ENCODE measurements around the gene VPS4B. TPM values are rescaled to one million over a fixed set of nuclear protein-coding genes. Genes with fewer than 3 reads are reported as not detected.
A peak's percentile ranks its signal among the peaks of the same experiment; 100 is the strongest.

The VPS4B gene
- total RNA-seq, 1 donor from 2014 or later: 41.4 TPM

- no peaks in the 10 kb centered on the region for H3K4me1 Mint-ChIP-seq
- H3K36me3 Mint-ChIP-seq: peaks cover 25% of the 10 kb centered on the region
- no peaks in the 10 kb centered on the region for H3K9me3 Mint-ChIP-seq
- no peak overlapping the region for H3K4me3 Mint-ChIP-seq
- H3K27me3 Mint-ChIP-seq (ENCODE audit: low read depth): no peaks in the 10 kb centered on the region
- H3K27ac Mint-ChIP-seq: no peak overlapping the region
- TF ChIP-seq CTCF (IDR thresholded peaks at IDR 0.05; ENCODE audit: unreplicated experiment): no peak
- no peak for DNase-seq (ENCODE audit: low spot score in 2 of 2, unreplicated experiment in 2 of 2)
Measured at GRCh38 chr18:63397349-63397748, 24.9 kb downstream of the VPS4B start.

- DNase-seq (ENCODE audit: low spot score in 2 of 2, unreplicated experiment in 2 of 2): no peak
- Mint-ChIP-seq H3K36me3 (peaks cover 28% of the 10 kb centered on the region), H3K27me3 (ENCODE audit: low read depth) (no peaks in the 10 kb centered on the region), H3K9me3 (no peaks in the 10 kb centered on the region), H3K27ac (no peak overlapping the region), H3K4me1 (no peaks in the 10 kb centered on the region), H3K4me3 (no peak overlapping the region)
- TF ChIP-seq CTCF (IDR thresholded peaks at IDR 0.05; ENCODE audit: unreplicated experiment): no peak
Measured at GRCh38 chr18:63395503-63395902, 26.8 kb downstream of the VPS4B start.

GRCh38 chr18:63394954-63395353, 27.3 kb downstream of the VPS4B start:
- peaks cover 24% of the 10 kb centered on the region for H3K36me3 Mint-ChIP-seq
- no peaks in the 10 kb centered on the region for H3K4me1 Mint-ChIP-seq
- no peak overlapping the region for H3K4me3 Mint-ChIP-seq
- DNase-seq (ENCODE audit: low spot score in 2 of 2, unreplicated experiment in 2 of 2): no peak
- no peak overlapping the region for H3K27ac Mint-ChIP-seq
- no peak for TF ChIP-seq CTCF (IDR thresholded peaks at IDR 0.05; ENCODE audit: unreplicated experiment)
- H3K27me3 Mint-ChIP-seq (ENCODE audit: low read depth): no peaks in the 10 kb centered on the region
- no peaks in the 10 kb centered on the region for H3K9me3 Mint-ChIP-seq

- Mint-ChIP-seq H3K27ac (peak overlapping the region; percentile 51), H3K36me3 (peaks cover 16% of the 10 kb centered on the region), H3K27me3 (ENCODE audit: low read depth) (no peaks in the 10 kb centered on the region), H3K4me1 (no peaks in the 10 kb centered on the region), H3K4me3 (no peak overlapping the region), H3K9me3 (peaks cover 3% of the 10 kb centered on the region)
- no peak for TF ChIP-seq CTCF (IDR thresholded peaks at IDR 0.05; ENCODE audit: unreplicated experiment)
- no peak for DNase-seq (ENCODE audit: low spot score in 2 of 2, unreplicated experiment in 2 of 2)
Measured at GRCh38 chr18:63387861-63388260, 34.4 kb downstream of the VPS4B start.

GRCh38 chr18:63382843-63383242, 39.4 kb downstream of the VPS4B start:
- peaks cover 3% of the 10 kb centered on the region for H3K36me3 Mint-ChIP-seq
- no peak overlapping the region for H3K27ac Mint-ChIP-seq
- no peak for TF ChIP-seq CTCF (IDR thresholded peaks at IDR 0.05; ENCODE audit: unreplicated experiment)
- no peaks in the 10 kb centered on the region for H3K27me3 Mint-ChIP-seq (ENCODE audit: low read depth)
- H3K9me3 Mint-ChIP-seq: peaks cover 3% of the 10 kb centered on the region
- no peak for DNase-seq (ENCODE audit: low spot score in 2 of 2, unreplicated experiment in 2 of 2)
- H3K4me1 Mint-ChIP-seq: no peaks in the 10 kb centered on the region
- no peak overlapping the region for H3K4me3 Mint-ChIP-seq

GRCh38 chr18:63379639-63379962, 42.7 kb downstream of the VPS4B start:
- no peak overlapping the region for H3K4me3 Mint-ChIP-seq
- H3K27ac Mint-ChIP-seq: no peak overlapping the region
- H3K27me3 Mint-ChIP-seq (ENCODE audit: low read depth): no peaks in the 10 kb centered on the region
- no peak for TF ChIP-seq CTCF (IDR thresholded peaks at IDR 0.05; ENCODE audit: unreplicated experiment)
- no peaks in the 10 kb centered on the region for H3K4me1 Mint-ChIP-seq
- peaks cover 13% of the 10 kb centered on the region for H3K9me3 Mint-ChIP-seq
- H3K36me3 Mint-ChIP-seq: peaks cover 3% of the 10 kb centered on the region
- DNase-seq (ENCODE audit: low spot score in 2 of 2, unreplicated experiment in 2 of 2): no peak

Data from mesothelial cell of epicardium (in vitro differentiated cells).